MM.1S (cell line): ENCODE data around the gene SNW1.

ENCODE experiments used
- DNase-seq: peaks from one replicate; pipeline ENCODE4 v3.0.0-alpha.2; 2015
- H2AFZ ChIP-seq: fragments of 300-600 bp; sonication (generic); 2 replicates; pipeline ENCODE4 v1.6.0; 2016; ENCODE audit warnings: antibody characterized with exemption, low read length
- H3F3A ChIP-seq: fragments of 300-600 bp; sonication (generic); 2 replicates; pipeline ENCODE4 v1.6.1; 2016; ENCODE audit warnings: mild to moderate bottlenecking, antibody characterized with exemption, low read length, moderate library complexity, mixed read lengths; ENCODE audit not compliant: insufficient read depth
- H3K27ac ChIP-seq: fragments of 300-600 bp; sonication (generic); 2 replicates; pipeline ENCODE4 v1.5.1; 2016; ENCODE audit warnings: mild to moderate bottlenecking, low read length
- H3K27me3 ChIP-seq: fragments of 300-600 bp; sonication (generic); replicated peaks from 2 replicates; pipeline ENCODE4 v1.6.0; 2016; ENCODE audit warnings: low read length; ENCODE audit not compliant: insufficient read depth
- H3K36me3 ChIP-seq: fragments of 300-600 bp; sonication (generic); replicated peaks from 2 replicates; pipeline ENCODE4 v1.6.1; 2016; ENCODE audit warnings: mild to moderate bottlenecking, low read length, mixed read lengths; ENCODE audit not compliant: insufficient read depth
- H3K4me1 ChIP-seq: fragments of 300-600 bp; sonication (generic); 2 replicates; pipeline ENCODE4 v1.6.1; 2016; ENCODE audit warnings: low read length, mixed read lengths
- H3K4me2 ChIP-seq: fragments of 300-600 bp; sonication (generic); 2 replicates; pipeline ENCODE4 v1.6.0; 2016; ENCODE audit warnings: low read depth, low read length
- H3K4me3 ChIP-seq: fragments of 300-600 bp; sonication (generic); 2 replicates; pipeline ENCODE4 v1.5.1; 2016; ENCODE audit warnings: low read length, mixed read lengths
- H3K79me2 ChIP-seq: fragments of 300-600 bp; sonication (generic); 2 replicates; pipeline ENCODE4 v1.6.1; 2016; ENCODE audit warnings: mixed run types, low read length, mixed read lengths
- H3K9ac ChIP-seq: fragments of 300-600 bp; sonication (generic); 2 replicates; pipeline ENCODE4 v1.6.1; 2016; ENCODE audit warnings: low read length, mixed read lengths
- H3K9me2 ChIP-seq: fragments of 300-600 bp; sonication (generic); replicated peaks from 2 replicates; pipeline ENCODE4 v1.6.1; 2016; ENCODE audit warnings: mild to moderate bottlenecking, low read length, mixed read lengths; ENCODE audit not compliant: insufficient read depth
- H3K9me3 ChIP-seq: fragments of 300-600 bp; sonication (generic); replicated peaks from 2 replicates; pipeline ENCODE4 v1.6.1; 2016; ENCODE audit warnings: mild to moderate bottlenecking, low read length, mixed read lengths; ENCODE audit not compliant: insufficient read depth
- H4K20me1 ChIP-seq: fragments of 300-600 bp; sonication (generic); 2 replicates; pipeline ENCODE4 v1.6.1; 2016; ENCODE audit warnings: mild to moderate bottlenecking, low read length, moderate library complexity, mixed read lengths; ENCODE audit not compliant: insufficient read depth
- CTCF ChIP-seq: fragments of 300-600 bp; sonication (generic); IDR thresholded peaks from 2 replicates; pipeline ENCODE4 v1.5.1; 2016; ENCODE audit warnings: antibody characterized with exemption, low read length, mixed read lengths
- EZH2 ChIP-seq: fragments of 300-600 bp; sonication (generic); optimal IDR thresholded peaks from 2 replicates; pipeline ENCODE3; 2017; ENCODE audit warnings: low read depth, mild to moderate bottlenecking, antibody characterized with exemption, low read length, mixed read lengths
- EZH2phosphoT487 ChIP-seq: fragments of 300-600 bp; sonication (generic); IDR thresholded peaks from 2 replicates; pipeline ENCODE4 v1.6.1; 2018; ENCODE audit warnings: antibody characterized with exemption, low read length

Gene SNW1

DNA sequence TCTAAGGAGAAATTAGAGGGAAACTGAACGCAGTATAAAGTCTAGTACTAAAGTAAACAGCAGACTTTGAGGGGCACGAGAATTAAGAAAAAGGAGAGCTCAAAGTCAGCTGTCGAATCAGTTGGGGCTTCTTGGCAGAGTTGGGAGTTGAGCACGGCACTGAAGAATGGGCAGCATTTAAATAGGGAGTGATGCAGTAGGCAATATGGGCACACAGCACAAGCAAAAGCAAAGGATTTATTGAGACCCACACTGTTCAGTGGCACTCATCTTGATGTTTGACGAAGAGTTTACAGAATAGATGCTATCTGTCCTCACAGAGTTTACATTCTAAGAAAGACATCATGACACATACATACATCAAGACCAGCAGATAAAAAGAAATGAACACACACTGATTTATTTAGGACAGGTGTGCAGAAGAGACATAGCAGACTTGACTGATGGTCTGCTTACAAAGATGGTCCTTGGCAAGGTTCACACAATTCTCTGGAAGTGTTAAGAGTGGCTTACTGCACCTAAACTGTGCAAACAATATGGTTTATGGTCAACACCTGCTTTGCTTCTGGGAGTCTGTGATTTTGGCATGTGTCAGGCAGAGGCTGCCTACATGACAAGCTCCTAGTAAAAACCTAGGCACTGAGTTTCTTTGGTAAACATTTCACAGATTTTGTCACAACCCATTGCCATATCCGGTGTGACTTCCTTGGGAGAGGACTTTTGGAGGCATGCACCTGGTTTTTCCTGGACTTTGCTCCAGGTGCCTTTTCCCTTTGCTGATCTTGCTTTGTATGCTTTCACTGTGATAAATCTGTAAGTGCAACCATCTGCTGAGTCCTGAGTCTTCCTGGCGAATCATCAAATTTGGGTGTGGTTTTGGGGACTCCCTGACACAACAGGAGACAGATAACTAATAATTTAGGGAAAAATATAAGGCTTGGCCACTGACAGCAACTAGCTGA, 79.5 kb downstream of the SNW1 start:
- H3K9me2 ChIP-seq: no peaks in the 10 kb centered on the region
- no peaks in the 10 kb centered on the region for H3K4me1 ChIP-seq
- DNase-seq: no peak
- no peaks in the 10 kb centered on the region for H3K79me2 ChIP-seq
- no peaks in the 10 kb centered on the region for H3K9me3 ChIP-seq
- no peak overlapping the region for H3K9ac ChIP-seq
- H3K4me3 ChIP-seq: no peak overlapping the region
- TF ChIP-seq EZH2phosphoT487 (no peak), CTCF (no peak), EZH2 (no peak)
- no peaks in the 10 kb centered on the region for H3F3A ChIP-seq
- no peaks in the 10 kb centered on the region for H4K20me1 ChIP-seq
- H3K27ac ChIP-seq: no peak overlapping the region
- no peak overlapping the region for H2AFZ ChIP-seq
- no peaks in the 10 kb centered on the region for H3K36me3 ChIP-seq
- no peak overlapping the region for H3K4me2 ChIP-seq
- H3K27me3 ChIP-seq: no peaks in the 10 kb centered on the region

GRCh38 chr14:77674931-77675330, 86.0 kb downstream of the SNW1 start:
- TF ChIP-seq CTCF (no peak), EZH2phosphoT487 (no peak), EZH2 (no peak)
- Histone ChIP-seq H3K9ac (no peak overlapping the region), H3K4me2 (no peak overlapping the region), H3F3A (no peaks in the 10 kb centered on the region), H3K9me2 (no peaks in the 10 kb centered on the region), H3K27ac (no peak overlapping the region), H3K4me1 (no peaks in the 10 kb centered on the region), H4K20me1 (no peaks in the 10 kb centered on the region), H3K79me2 (no peaks in the 10 kb centered on the region), H3K9me3 (no peaks in the 10 kb centered on the region), H3K36me3 (no peaks in the 10 kb centered on the region; the same call in 1 of the 2 replicates), H2AFZ (no peak overlapping the region), H3K27me3 (no peaks in the 10 kb centered on the region), H3K4me3 (no peak overlapping the region)
- no peak for DNase-seq

- Histone ChIP-seq H3K27me3 (no peaks in the 10 kb centered on the region), H3K4me2 (no peak overlapping the region), H3K9ac (no peak overlapping the region), H2AFZ (no peak overlapping the region), H3K9me2 (no peaks in the 10 kb centered on the region), H3F3A (no peaks in the 10 kb centered on the region), H3K36me3 (no peaks in the 10 kb centered on the region; the same call in 1 of the 2 replicates), H3K9me3 (no peaks in the 10 kb centered on the region), H3K4me3 (no peak overlapping the region), H3K27ac (no peak overlapping the region), H3K4me1 (no peaks in the 10 kb centered on the region), H3K79me2 (no peaks in the 10 kb centered on the region), H4K20me1 (no peaks in the 10 kb centered on the region)
- no peak for TF ChIP-seq EZH2
- no peak for TF ChIP-seq EZH2phosphoT487
- TF ChIP-seq CTCF: no peak
- no peak for DNase-seq
Observed at GRCh38 chr14:77673193-77673592, 87.8 kb downstream of the SNW1 start.
